H9 (cell line): Measurements from ENCODE around the gene CTIF. TPM values are rescaled to one million over a fixed set of nuclear protein-coding genes. Genes with fewer than 3 reads are reported as not detected.

Source experiments
- DNase-seq: peaks from one replicate; pipeline ENCODE4 v3.0.0-alpha.2; 2017
- H2AFZ ChIP-seq: one replicate; pipeline ENCODE4 v1.6.1; 2013; ENCODE audit warnings: mild to moderate bottlenecking, low read length, control low read depth, moderate library complexity
- H2AK5ac ChIP-seq: 2 replicates; pipeline ENCODE4 v1.6.1; 2013; ENCODE audit warnings: low read length, control low read depth, mixed read lengths; ENCODE audit not compliant: insufficient read length
- H2BK120ac ChIP-seq: one replicate; pipeline ENCODE4 v1.6.1; 2013; ENCODE audit warnings: low read depth, mild to moderate bottlenecking, low read length, control low read depth, inconsistent platforms; ENCODE audit not compliant: poor library complexity, severe bottlenecking
- H2BK12ac ChIP-seq: 2 replicates; pipeline ENCODE4 v1.6.1; 2013; ENCODE audit warnings: low read length, control low read depth, mixed read lengths, low read depth; ENCODE audit not compliant: insufficient read length
- H2BK15ac ChIP-seq: 2 replicates; pipeline ENCODE4 v1.6.1; 2013; ENCODE audit warnings: low read depth, low read length, control low read depth
- H2BK20ac ChIP-seq: one replicate; pipeline ENCODE4 v1.6.1; 2013; ENCODE audit warnings: low read depth, mild to moderate bottlenecking, low read length, control low read depth, inconsistent platforms; ENCODE audit not compliant: poor library complexity, severe bottlenecking
- H2BK5ac ChIP-seq: 2 replicates; pipeline ENCODE4 v1.6.1; 2013; ENCODE audit warnings: low read length, control low read depth, mixed read lengths; ENCODE audit not compliant: insufficient read length
- H3K14ac ChIP-seq: 2 replicates; pipeline ENCODE4 v1.6.1; 2013; ENCODE audit warnings: low read length, control low read depth; ENCODE audit not compliant: insufficient read depth
- H3K18ac ChIP-seq: 2 replicates; pipeline ENCODE4 v1.6.1; 2013; ENCODE audit warnings: low read depth, mild to moderate bottlenecking, mixed read lengths, low read length, control low read depth; ENCODE audit not compliant: insufficient read length
- H3K23ac ChIP-seq: 2 replicates; pipeline ENCODE4 v1.6.1; 2013; ENCODE audit warnings: low read length, control low read depth, mixed read lengths, low read depth; ENCODE audit not compliant: insufficient read length
- H3K23me2 ChIP-seq: 2 replicates; pipeline ENCODE4 v1.6.1; 2013; ENCODE audit warnings: low read depth, mild to moderate bottlenecking, mixed read lengths, low read length, control low read depth; ENCODE audit not compliant: insufficient read length, poor library complexity, severe bottlenecking
- H3K27ac ChIP-seq: 2 replicates; pipeline ENCODE4 v1.5.1; 2013; ENCODE audit warnings: low read length, control low read depth, mixed read lengths, low read depth; ENCODE audit not compliant: insufficient read length
- H3K27me3 ChIP-seq: 2 replicates; pipeline ENCODE4 v1.6.1; 2013; ENCODE audit warnings: low read length, control low read depth, inconsistent platforms; ENCODE audit not compliant: insufficient read depth
- H3K4ac ChIP-seq: 2 replicates; pipeline ENCODE4 v1.6.1; 2013; ENCODE audit warnings: low read depth, mild to moderate bottlenecking, control low read depth, inconsistent platforms, low read length, moderate library complexity
- H3K4me1 ChIP-seq: 2 replicates; pipeline ENCODE4 v1.6.1; 2013; ENCODE audit warnings: low read length, control low read depth, inconsistent platforms; ENCODE audit not compliant: insufficient read depth
- H3K4me2 ChIP-seq: 2 replicates; pipeline ENCODE4 v1.6.1; 2013; ENCODE audit warnings: low read length, control low read depth, mixed read lengths; ENCODE audit not compliant: insufficient read length, insufficient read depth
- H3K56ac ChIP-seq: 2 replicates; pipeline ENCODE4 v1.6.1; 2013; ENCODE audit warnings: low read depth, mild to moderate bottlenecking, mixed read lengths, low read length, control low read depth; ENCODE audit not compliant: insufficient read length
- H3K79me1 ChIP-seq: 2 replicates; pipeline ENCODE4 v1.6.1; 2013; ENCODE audit warnings: low read depth, mild to moderate bottlenecking, moderate library complexity, low read length, control low read depth, inconsistent platforms; ENCODE audit not compliant: insufficient read depth, poor library complexity, severe bottlenecking
- H3K79me2 ChIP-seq: 2 replicates; pipeline ENCODE4 v1.6.1; 2013; ENCODE audit warnings: low read length, control low read depth, inconsistent platforms; ENCODE audit not compliant: insufficient read depth
- H3K9ac ChIP-seq: 2 replicates; pipeline ENCODE4 v1.6.1; 2013; ENCODE audit warnings: low read length, control low read depth, mixed read lengths; ENCODE audit not compliant: insufficient read length; ENCODE audit errors: extremely low read depth
- H3K9me3 ChIP-seq: one replicate; pipeline ENCODE4 v1.6.1; 2013; ENCODE audit warnings: low read depth, low read length, inconsistent platforms; ENCODE audit not compliant: control insufficient read depth
- H3T11ph ChIP-seq: one replicate; pipeline ENCODE4 v1.6.1; 2013; ENCODE audit warnings: mild to moderate bottlenecking, low read length, control low read depth, inconsistent platforms
- H4K20me1 ChIP-seq: one replicate; pipeline ENCODE4 v1.6.1; 2013; ENCODE audit not compliant: control insufficient read depth, insufficient read length, insufficient read depth
- H4K5ac ChIP-seq: 2 replicates; pipeline ENCODE4 v1.6.1; 2013; ENCODE audit warnings: low read depth, mild to moderate bottlenecking, mixed read lengths, low read length, control low read depth; ENCODE audit not compliant: insufficient read length
- H4K8ac ChIP-seq: replicated peaks from 2 replicates; pipeline ENCODE4 v1.6.1; 2013; ENCODE audit warnings: low read length, control low read depth, mixed read lengths, low read depth; ENCODE audit not compliant: insufficient read length
- H4K91ac ChIP-seq: 2 replicates; pipeline ENCODE4 v1.6.1; 2013; ENCODE audit warnings: low read depth, mild to moderate bottlenecking, moderate library complexity, mixed read lengths, low read length, control low read depth; ENCODE audit not compliant: insufficient read length
- H3K27ac Mint-ChIP-seq, 3 experiments: 2 replicates in 2 of 3; 3 replicates in 1 of 3; pipeline ENCODE4 v1.8.0; 2020 to 2021; ENCODE audit warnings: mixed read lengths in 3 of 3, mild to moderate bottlenecking in 1 of 3, moderate library complexity in 1 of 3
- H3K27me3 Mint-ChIP-seq: 2 replicates; pipeline ENCODE4 v1.8.0; 2021; ENCODE audit warnings: low read depth, mild to moderate bottlenecking, moderate library complexity, mixed read lengths
- H3K36me3 Mint-ChIP-seq, 3 experiments: 2 replicates in 2 of 3; 3 replicates in 1 of 3; pipeline ENCODE4 v1.8.0; 2020 to 2021; ENCODE audit warnings: low read depth in 3 of 3, mixed read lengths in 3 of 3; ENCODE audit not compliant: insufficient read depth in 1 of 3
- H3K4me1 Mint-ChIP-seq, 2 experiments: 2 replicates each; pipeline ENCODE4 v1.8.0; 2020; ENCODE audit warnings: mixed read lengths in 2 of 2
- H3K4me3 Mint-ChIP-seq, 2 experiments: 2 replicates in 1 of 2; 3 replicates in 1 of 2; pipeline ENCODE4 v1.8.0; 2020 to 2021; ENCODE audit warnings: mild to moderate bottlenecking in 2 of 2, mixed read lengths in 2 of 2, moderate library complexity in 1 of 2
- H3K9me3 Mint-ChIP-seq, 2 experiments: 2 replicates in 1 of 2; 3 replicates in 1 of 2; pipeline ENCODE4 v1.8.0; 2020; ENCODE audit warnings: mild to moderate bottlenecking in 2 of 2, mixed read lengths in 2 of 2, moderate library complexity in 1 of 2
- WGBS: extraction: QIAGEN DNeasy Blood & Tissue Kit; methylation state at CpG from one replicate; pipeline ENCODE4 v1.1.7; 2013; ENCODE audit warnings: missing lambda C conversion rate, low lambda C conversion rate, mixed read lengths; ENCODE audit not compliant: insufficient read length; ENCODE audit errors: extremely low coverage; 5-methylcytosine and 5-hydroxymethylcytosine counted together
- total RNA-seq: library from RNA; stranded (reverse); gene quantifications from 2 replicates; pipeline ENCODE4 v1.2.1, GENCODE V29; 2021
- TF ChIP-seq, protein P1 (sequence below): fragments of 200-600 bp; sonication (generic); conservative IDR thresholded peaks from 3 replicates; pipeline ENCODE4 v1.8.0; 2021; ENCODE audit warnings: antibody characterized with exemption, mild to moderate bottlenecking

The CTIF gene
- total RNA-seq, 1 experiment from 2014 or later = 15.8 TPM

DNA sequence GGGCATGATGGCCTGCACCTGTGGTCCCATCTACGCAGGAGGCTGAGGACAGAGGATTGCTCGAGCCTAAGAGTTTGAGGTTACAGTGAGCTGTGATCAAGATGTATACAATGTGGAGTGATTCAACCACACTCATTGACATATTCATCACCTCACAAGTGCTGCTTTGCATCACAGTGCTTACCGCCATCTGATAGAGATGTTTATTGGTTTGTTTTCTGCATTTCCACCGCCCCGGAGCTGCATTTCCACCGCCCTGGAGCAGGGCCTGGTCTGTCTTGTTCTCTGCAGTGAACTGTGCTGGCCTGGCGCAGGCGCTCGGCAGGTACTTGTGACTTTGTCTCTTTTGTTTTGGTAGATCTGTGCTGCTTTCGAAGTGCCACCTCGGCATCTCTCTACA, 315.9 kb downstream of the CTIF start:
- no peak for DNase-seq
- H3K27ac Mint-ChIP-seq = peak overlapping the region in 1 of 3 experiments; percentile 7; a peak in 1 of 7 replicates
- Histone ChIP-seq H3K23ac (no peak overlapping the region), H2BK20ac (no peak overlapping the region), H3K18ac (no peak overlapping the region), H3K79me2 (no peaks in the 10 kb centered on the region), H2AFZ (no peak overlapping the region), H4K5ac (no peak overlapping the region), H4K91ac (no peak overlapping the region), H3K9me3 (no peaks in the 10 kb centered on the region), H3K4ac (no peak overlapping the region), H3K4me1 (no peaks in the 10 kb centered on the region; the same call in 1 of the 2 replicates), H3K27ac (no peak overlapping the region), H3K79me1 (no peaks in the 10 kb centered on the region), H2AK5ac (no peak overlapping the region), H3K27me3 (no peaks in the 10 kb centered on the region), H4K8ac (no peak overlapping the region), H3T11ph (no peak overlapping the region), H3K14ac (no peak overlapping the region), H3K9ac (no peak overlapping the region), H3K4me2 (no peak overlapping the region), H2BK5ac (no peak overlapping the region), H4K20me1 (no peaks in the 10 kb centered on the region), H2BK120ac (no peak overlapping the region), H3K56ac (no peak overlapping the region), H2BK12ac (no peak overlapping the region), H3K23me2 (no peaks in the 10 kb centered on the region), H2BK15ac (no peak overlapping the region)
- H3K27me3 Mint-ChIP-seq = peaks cover 4% of the 10 kb centered on the region
- no CpG with 5 or more reads among the region's 11 CpGs for WGBS
- no peaks in the 10 kb centered on the region; a peak in 1 of 5 replicates for H3K9me3 Mint-ChIP-seq
- H3K4me1 Mint-ChIP-seq = peaks cover 24 to 39% of the 10 kb centered on the region in 2 experiments
- H3K4me3 Mint-ChIP-seq = no peak overlapping the region
- H3K36me3 Mint-ChIP-seq = peaks cover 0 to 6% (median 0%) of the 10 kb centered on the region in 3 experiments; a peak in 2 of 7 replicates
- TF ChIP-seq, protein P1, sequence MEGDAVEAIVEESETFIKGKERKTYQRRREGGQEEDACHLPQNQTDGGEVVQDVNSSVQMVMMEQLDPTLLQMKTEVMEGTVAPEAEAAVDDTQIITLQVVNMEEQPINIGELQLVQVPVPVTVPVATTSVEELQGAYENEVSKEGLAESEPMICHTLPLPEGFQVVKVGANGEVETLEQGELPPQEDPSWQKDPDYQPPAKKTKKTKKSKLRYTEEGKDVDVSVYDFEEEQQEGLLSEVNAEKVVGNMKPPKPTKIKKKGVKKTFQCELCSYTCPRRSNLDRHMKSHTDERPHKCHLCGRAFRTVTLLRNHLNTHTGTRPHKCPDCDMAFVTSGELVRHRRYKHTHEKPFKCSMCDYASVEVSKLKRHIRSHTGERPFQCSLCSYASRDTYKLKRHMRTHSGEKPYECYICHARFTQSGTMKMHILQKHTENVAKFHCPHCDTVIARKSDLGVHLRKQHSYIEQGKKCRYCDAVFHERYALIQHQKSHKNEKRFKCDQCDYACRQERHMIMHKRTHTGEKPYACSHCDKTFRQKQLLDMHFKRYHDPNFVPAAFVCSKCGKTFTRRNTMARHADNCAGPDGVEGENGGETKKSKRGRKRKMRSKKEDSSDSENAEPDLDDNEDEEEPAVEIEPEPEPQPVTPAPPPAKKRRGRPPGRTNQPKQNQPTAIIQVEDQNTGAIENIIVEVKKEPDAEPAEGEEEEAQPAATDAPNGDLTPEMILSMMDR = no peak
